Naive thymus-derived CD4-positive, alpha-beta T cell (primary cell): ENCODE measurements around the gene PADI1. TPM values are rescaled to one million over a fixed set of nuclear protein-coding genes. Genes with fewer than 3 reads are reported as not detected.

Source experiments
- ATAC-seq: fragments of 150-1000 bp; cut with Tn5 transposase; 2 replicates; pipeline ENCODE4 v1.10.0; 2021; ENCODE audit warnings: mild to moderate bottlenecking, moderate library complexity
- CTCF ChIA-PET: fragments of 350-600 bp; sonication (Branson Sonifier 250); formaldehyde crosslinking; loops from one replicate; lab custom pipeline; 2021; ENCODE audit warnings: antibody characterized with exemption; lab: Charles Lee
- POLR2A ChIA-PET: fragments of 350-600 bp; sonication (Branson Sonifier 250); formaldehyde crosslinking; loops from one replicate; lab custom pipeline; 2021; ENCODE audit warnings: antibody characterized with exemption, inconsistent platforms; lab: Charles Lee
- DNase-seq, 9 donors: peaks; one replicate each; pipeline versions ENCODE4 v3.0.0 to v3.0.0-alpha.2; 2020 to 2022; ENCODE audit warnings: mixed read lengths in 1 of 9
- H3K27ac ChIP-seq: one replicate; pipeline ENCODE4 v1.7.0; 2013; ENCODE audit warnings: mild to moderate bottlenecking, low read depth, low read length, moderate library complexity
- H3K27me3 ChIP-seq, 2 donors: one replicate each; pipeline ENCODE4 v1.7.0; 2013; ENCODE audit warnings: low read length in 2 of 2, mild to moderate bottlenecking in 2 of 2, moderate library complexity in 2 of 2; ENCODE audit not compliant: control insufficient read depth in 2 of 2, insufficient read depth in 2 of 2
- H3K36me3 ChIP-seq, 3 experiments: 1 replicate in 2 of 3; 2 replicates in 1 of 3; pipeline ENCODE4 v1.7.0; 2013; ENCODE audit warnings: low read length in 3 of 3, mild to moderate bottlenecking in 3 of 3, moderate library complexity in 1 of 3; ENCODE audit not compliant: insufficient read depth in 3 of 3, control insufficient read depth in 2 of 3
- H3K4me1 ChIP-seq, 2 donors: one replicate each; pipeline ENCODE4 v1.7.0; 2013; ENCODE audit warnings: low read length in 2 of 2, mild to moderate bottlenecking in 2 of 2, moderate library complexity in 1 of 2; ENCODE audit not compliant: control insufficient read depth in 2 of 2, insufficient read depth in 2 of 2
- H3K4me3 ChIP-seq: 2 replicates; pipeline ENCODE4 v1.7.0; 2013; ENCODE audit warnings: mild to moderate bottlenecking, low read length
- H3K9me3 ChIP-seq, 3 experiments: 1 replicate in 2 of 3; 2 replicates in 1 of 3; pipeline ENCODE4 v1.7.0; 2013; ENCODE audit warnings: low read length in 3 of 3; ENCODE audit not compliant: control insufficient read depth in 2 of 3
- H3K27ac Mint-ChIP-seq, 9 donors: one replicate each; pipeline ENCODE4 v1.8.0; 2020 to 2022; ENCODE audit warnings: mixed read lengths in 9 of 9, mild to moderate bottlenecking in 8 of 9, moderate library complexity in 5 of 9, inconsistent platforms in 2 of 9
- H3K27me3 Mint-ChIP-seq, 5 donors: one replicate each; pipeline ENCODE4 v1.8.0; 2021 to 2022; ENCODE audit warnings: mixed read lengths in 5 of 5, mild to moderate bottlenecking in 1 of 5
- H3K36me3 Mint-ChIP-seq, 5 donors: one replicate each; pipeline ENCODE4 v1.8.0; 2020 to 2022; ENCODE audit warnings: mixed read lengths in 5 of 5, mild to moderate bottlenecking in 3 of 5, inconsistent platforms in 1 of 5
- H3K4me1 Mint-ChIP-seq, 7 donors: one replicate each; pipeline ENCODE4 v1.8.0; 2020 to 2022; ENCODE audit warnings: mixed read lengths in 7 of 7, mild to moderate bottlenecking in 3 of 7, inconsistent platforms in 1 of 7
- H3K4me3 Mint-ChIP-seq, 10 donors: one replicate each; pipeline ENCODE4 v1.8.0; 2020 to 2022; ENCODE audit warnings: mild to moderate bottlenecking in 10 of 10, mixed read lengths in 10 of 10, moderate library complexity in 6 of 10, inconsistent platforms in 2 of 10
- H3K9me3 Mint-ChIP-seq, 11 donors: one replicate each; pipeline ENCODE4 v1.8.0; 2020 to 2022; ENCODE audit warnings: mixed read lengths in 11 of 11, mild to moderate bottlenecking in 4 of 11, inconsistent platforms in 1 of 11, moderate library complexity in 1 of 11
- intact Hi-C, 2 donors: fragments of 100-400 bp; cut with micrococcal nuclease; formaldehyde crosslinking; loops; one replicate each; pipeline ENCODE4 v1.15.1; 2023
- polyA plus RNA-seq, 2 donors: library from polyadenylated mRNA; unstranded; fragments of 300-500 nt; fragmentation: Illumina TruSeq; gene quantifications; one replicate each; pipeline ENCODE4 v1.2.3, GENCODE V29; 2021
- total RNA-seq, 6 experiments: library from RNA in 5 of 6; stranded (reverse) in 5 of 6; gene quantifications; 1 replicate in 5 of 6; 2 replicates in 1 of 6; pipeline ENCODE4 v1.2.3 and lab custom pipeline; 2021 to 2026

PADI1 gene
- total and polyA plus RNA-seq, 7 experiments from 2014 or later: not detected

DNA sequence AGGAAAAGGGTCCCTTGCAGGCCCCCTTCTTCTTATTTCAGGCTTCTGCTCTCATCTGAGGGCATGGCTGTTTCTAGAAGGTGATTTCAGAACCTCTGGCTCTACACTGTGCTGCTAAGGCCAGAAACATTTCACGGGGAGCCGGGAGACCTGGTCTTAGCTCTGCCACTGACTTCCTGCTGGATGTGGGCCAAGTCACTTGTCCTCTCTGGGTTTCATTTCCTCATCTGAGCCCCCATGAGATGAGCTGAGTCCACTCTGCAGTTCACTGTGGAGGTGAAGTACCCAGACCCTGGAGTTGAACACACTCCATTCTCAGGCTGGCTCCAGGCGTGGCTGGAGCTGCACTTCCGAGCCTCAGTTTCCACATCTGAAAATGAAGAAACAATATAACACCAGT, 2.1 kb downstream of the PADI1 start:
- no peaks in the 10 kb centered on the region for H3K36me3 ChIP-seq
- H3K9me3 ChIP-seq: no peaks in the 10 kb centered on the region
- H3K27me3 ChIP-seq: peaks cover 0 to 8% of the 10 kb centered on the region in 2 donors
- no peak for DNase-seq
- intact Hi-C loops: no loop called here
- ChIA-PET CTCF (no interaction called here), POLR2A (interaction anchor here (0.9 to 1.2 kb wide), 2 partner anchors 14 to 85 kb away, joined by 3 read pairs; no protein-coding TSS in a partner anchor)
- peak; percentile 67 for ATAC-seq
- Mint-ChIP-seq H3K9me3 (peaks cover 0 to 2% (median 0%) of the 10 kb centered on the region in 11 donors), H3K36me3 (peaks cover 0 to 3% (median 0%) of the 10 kb centered on the region in 5 donors), H3K4me1 (peaks cover 35 to 75% (median 50%) of the 10 kb centered on the region in 7 donors), H3K27me3 (peaks cover 10 to 46% (median 14%) of the 10 kb centered on the region in 5 donors), H3K27ac (no peak overlapping the region), H3K4me3 (no peak overlapping the region)
- no peak overlapping the region for H3K27ac ChIP-seq
- H3K4me1 ChIP-seq: peaks cover 5 to 15% of the 10 kb centered on the region in 2 donors
- no peak overlapping the region for H3K4me3 ChIP-seq

DNA sequence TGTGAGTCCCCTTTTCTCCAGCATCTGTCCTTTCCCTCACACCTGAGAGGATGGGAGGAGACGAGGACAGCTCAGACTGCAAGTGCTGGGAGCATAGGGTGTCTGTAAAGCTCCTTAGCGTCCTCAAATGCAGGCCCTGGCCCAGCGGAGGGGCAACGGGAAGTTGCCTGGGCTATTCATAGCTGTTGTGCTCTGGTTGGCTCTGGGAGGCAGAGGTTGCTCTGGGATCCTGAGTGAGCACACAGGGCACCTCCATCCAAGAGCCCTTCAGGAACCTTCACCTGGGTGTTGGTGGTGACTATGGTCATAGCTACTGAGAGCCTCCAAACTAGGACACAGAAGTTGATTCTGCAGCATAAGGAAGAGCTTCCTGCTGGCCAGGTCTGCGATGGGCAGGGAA, 2.6 kb downstream of the PADI1 start:
- peaks cover 8 to 15% of the 10 kb centered on the region in 2 donors for H3K4me1 ChIP-seq
- Mint-ChIP-seq H3K36me3 (peaks cover 0 to 3% (median 0%) of the 10 kb centered on the region in 5 donors), H3K27me3 (peaks cover 10 to 50% (median 19%) of the 10 kb centered on the region in 5 donors), H3K4me1 (peaks cover 35 to 75% (median 49%) of the 10 kb centered on the region in 7 donors), H3K9me3 (peaks cover 0 to 2% (median 0%) of the 10 kb centered on the region in 11 donors), H3K27ac (peak overlapping the region in 2 of 9 donors; percentile 1 to 31), H3K4me3 (peak overlapping the region in 1 of 10 donors; percentile 14)
- DNase-seq: no peak
- ChIA-PET CTCF (no interaction called here), POLR2A (interaction anchor here (1.2 kb wide), 1 partner anchor 13 kb away, joined by 3 read pairs; no protein-coding TSS in a partner anchor)
- H3K4me3 ChIP-seq: no peak overlapping the region
- peaks cover 0 to 8% of the 10 kb centered on the region in 2 donors for H3K27me3 ChIP-seq
- H3K36me3 ChIP-seq: no peaks in the 10 kb centered on the region
- no peaks in the 10 kb centered on the region for H3K9me3 ChIP-seq
- no peak overlapping the region for H3K27ac ChIP-seq
- intact Hi-C loops: no loop called here
- peak; percentile 56 for ATAC-seq

DNA sequence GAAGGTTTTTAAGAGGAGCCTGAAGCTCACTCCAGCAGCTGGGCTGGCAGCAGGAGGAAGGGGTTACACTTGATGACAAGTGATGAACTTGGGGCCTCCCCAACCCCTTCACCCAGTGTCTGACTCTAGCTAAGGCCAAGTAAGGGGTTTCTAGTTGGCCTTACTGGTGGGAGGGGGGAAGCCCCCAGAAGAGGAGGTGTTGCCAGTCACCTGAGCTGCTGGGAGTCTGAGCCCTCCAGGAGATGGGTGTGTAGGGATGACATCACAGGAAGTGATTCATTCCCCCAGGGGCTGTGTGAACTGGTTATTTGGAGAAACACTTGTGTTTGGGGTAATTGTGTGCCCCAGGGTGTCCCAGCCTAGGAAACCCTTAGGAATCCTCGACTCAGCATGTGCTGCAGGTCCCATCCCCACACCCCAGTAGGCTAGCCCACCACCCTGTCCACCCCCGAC, 3.1 kb downstream of the PADI1 start:
- Mint-ChIP-seq H3K36me3 (peaks cover 0 to under 1% (median 0%) of the 10 kb centered on the region in 5 donors), H3K4me1 (peaks cover 35 to 75% (median 51%) of the 10 kb centered on the region in 7 donors), H3K27me3 (peaks cover 11 to 54% (median 24%) of the 10 kb centered on the region in 5 donors), H3K9me3 (peaks cover 0 to 2% (median 0%) of the 10 kb centered on the region in 11 donors), H3K27ac (peak overlapping the region in 1 of 9 donors; percentile 1), H3K4me3 (peak overlapping the region in 1 of 10 donors; percentile 14)
- H3K36me3 ChIP-seq: no peaks in the 10 kb centered on the region
- CTCF ChIA-PET: no interaction called here
- no peak overlapping the region for H3K27ac ChIP-seq
- H3K27me3 ChIP-seq: peaks cover 0 to 8% of the 10 kb centered on the region in 2 donors
- intact Hi-C loops: no loop called here
- POLR2A ChIA-PET: interaction anchor here (1.2 kb wide), 1 partner anchor 13 kb away, joined by 3 read pairs; no protein-coding TSS in a partner anchor
- H3K4me3 ChIP-seq: no peak overlapping the region
- DNase-seq (peak in 3 of 9 donors; percentile 13 to 59 (median 16)), ATAC-seq (peak; percentile 56)
- peaks cover 13 to 17% of the 10 kb centered on the region in 2 donors for H3K4me1 ChIP-seq
- no peaks in the 10 kb centered on the region for H3K9me3 ChIP-seq

DNA sequence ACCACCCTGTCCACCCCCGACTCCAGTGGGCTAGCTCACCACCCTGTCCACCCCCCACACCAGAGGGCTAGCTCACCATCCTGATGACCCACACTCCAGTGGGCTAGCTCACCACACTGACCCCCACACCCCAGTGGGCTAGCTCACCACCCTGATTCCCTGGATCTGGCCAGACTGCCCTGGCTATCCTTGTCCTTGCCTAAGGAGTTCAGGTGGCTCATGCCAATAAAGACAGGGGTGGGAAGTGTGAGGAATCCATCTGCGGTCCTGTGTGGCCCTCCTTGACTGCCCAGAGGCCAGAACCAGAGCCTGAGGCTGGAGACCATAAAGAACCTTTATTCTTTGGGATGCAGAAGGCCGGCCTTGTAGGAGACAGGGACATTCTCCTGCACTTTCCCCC, 3.6 kb downstream of the PADI1 start:
- no peak for DNase-seq
- Histone ChIP-seq H3K27ac (no peak overlapping the region), H3K4me1 (peaks cover 18 to 23% of the 10 kb centered on the region in 2 donors), H3K27me3 (peaks cover 0 to 8% of the 10 kb centered on the region in 2 donors), H3K9me3 (no peaks in the 10 kb centered on the region), H3K4me3 (no peak overlapping the region), H3K36me3 (no peaks in the 10 kb centered on the region)
- H3K9me3 Mint-ChIP-seq: peaks cover 0 to 2% (median 0%) of the 10 kb centered on the region in 11 donors
- H3K4me3 Mint-ChIP-seq: no peak overlapping the region
- no peaks in the 10 kb centered on the region for H3K36me3 Mint-ChIP-seq
- ATAC-seq: no peak
- ChIA-PET CTCF (no interaction called here), POLR2A (no interaction called here)
- H3K27me3 Mint-ChIP-seq: peaks cover 11 to 58% (median 27%) of the 10 kb centered on the region in 5 donors
- H3K27ac Mint-ChIP-seq: no peak overlapping the region
- H3K4me1 Mint-ChIP-seq: peaks cover 35 to 75% (median 51%) of the 10 kb centered on the region in 7 donors
- intact Hi-C loops: no loop called here

DNA sequence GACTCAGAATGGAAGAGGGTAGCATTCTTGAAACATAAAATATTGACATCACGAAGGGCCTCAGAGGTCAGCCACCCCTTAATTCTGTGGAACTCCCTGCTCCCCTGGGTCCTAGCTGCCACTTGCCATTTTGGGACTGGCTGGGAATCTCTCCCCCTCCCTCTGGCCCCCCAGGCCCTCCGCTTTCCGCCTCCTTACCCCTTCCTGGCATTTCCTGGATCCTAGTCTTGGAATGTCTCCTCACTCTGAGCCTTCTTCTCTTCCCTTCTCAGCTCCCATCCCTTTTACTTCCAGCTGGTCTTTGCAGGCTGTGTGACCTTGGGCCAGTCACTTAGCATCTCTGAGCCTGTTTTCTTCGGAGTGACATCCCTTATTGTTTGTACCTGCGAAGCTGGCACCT, 4.5 kb downstream of the PADI1 start:
- Mint-ChIP-seq H3K36me3 (no peaks in the 10 kb centered on the region), H3K4me3 (no peak overlapping the region), H3K4me1 (peaks cover 33 to 75% (median 51%) of the 10 kb centered on the region in 7 donors), H3K27me3 (peaks cover 17 to 61% (median 27%) of the 10 kb centered on the region in 5 donors), H3K9me3 (peaks cover 0 to 2% (median 0%) of the 10 kb centered on the region in 11 donors), H3K27ac (peak overlapping the region in 1 of 9 donors; percentile 31)
- ATAC-seq (no peak), DNase-seq (no peak)
- Histone ChIP-seq H3K9me3 (no peaks in the 10 kb centered on the region), H3K27ac (no peak overlapping the region), H3K4me3 (no peak overlapping the region), H3K36me3 (no peaks in the 10 kb centered on the region), H3K27me3 (peaks cover 0 to 8% of the 10 kb centered on the region in 2 donors), H3K4me1 (peaks cover 21 to 27% of the 10 kb centered on the region in 2 donors)
- intact Hi-C loops: no loop called here
- POLR2A ChIA-PET: no interaction called here
- CTCF ChIA-PET: no interaction called here

DNA sequence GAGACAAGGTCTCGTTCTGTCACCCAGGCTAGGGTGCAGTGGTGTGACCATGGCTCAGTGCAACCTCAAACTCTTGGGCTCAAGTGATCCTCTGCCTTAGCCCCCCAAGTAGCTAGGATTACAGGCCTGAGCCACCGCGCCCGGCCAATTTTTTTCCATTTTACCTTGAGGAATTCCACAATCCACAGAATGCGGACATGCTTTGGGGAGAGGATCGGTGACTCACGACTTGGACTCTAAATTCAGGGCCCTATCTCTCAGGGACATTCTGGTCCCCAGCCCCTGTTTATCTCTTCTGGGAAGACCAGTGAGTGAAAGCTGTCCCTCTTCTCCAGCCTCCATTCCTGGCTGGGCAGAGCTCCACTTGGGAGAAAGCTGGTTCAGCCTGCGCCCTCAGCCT, 5.2 kb downstream of the PADI1 start:
- DNase-seq (no peak), ATAC-seq (no peak)
- Histone ChIP-seq H3K4me1 (peaks cover 21 to 27% of the 10 kb centered on the region in 2 donors), H3K36me3 (no peaks in the 10 kb centered on the region), H3K4me3 (no peak overlapping the region), H3K9me3 (no peaks in the 10 kb centered on the region), H3K27me3 (peaks cover 0 to 8% of the 10 kb centered on the region in 2 donors), H3K27ac (no peak overlapping the region)
- H3K27ac Mint-ChIP-seq: no peak overlapping the region
- intact Hi-C loops: no loop called here
- no peaks in the 10 kb centered on the region for H3K36me3 Mint-ChIP-seq
- H3K9me3 Mint-ChIP-seq: peaks cover 0 to 2% (median 0%) of the 10 kb centered on the region in 11 donors
- ChIA-PET CTCF (no interaction called here), POLR2A (no interaction called here)
- no peak overlapping the region for H3K4me3 Mint-ChIP-seq
- peaks cover 16 to 55% (median 27%) of the 10 kb centered on the region in 5 donors for H3K27me3 Mint-ChIP-seq
- H3K4me1 Mint-ChIP-seq: peaks cover 32 to 80% (median 54%) of the 10 kb centered on the region in 7 donors
